ENCODE results near the gene CDH16.

CDH16 gene

DNA sequence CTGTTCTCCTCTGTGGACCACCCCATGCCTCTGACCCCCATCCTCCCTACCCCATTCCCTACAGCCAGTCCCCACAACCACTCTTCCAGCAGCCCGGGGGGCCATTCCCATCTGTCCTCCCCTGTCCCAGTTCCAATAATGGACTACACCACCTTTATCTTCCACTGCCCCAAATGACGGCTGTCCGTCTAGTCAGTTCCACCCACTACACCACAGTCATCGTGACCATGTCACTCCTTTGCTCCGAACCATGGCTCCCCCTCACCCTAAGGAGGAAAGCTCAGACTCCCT is 23.1 kb downstream of the CDH16 start:
- no peak for DNase-seq

DNA sequence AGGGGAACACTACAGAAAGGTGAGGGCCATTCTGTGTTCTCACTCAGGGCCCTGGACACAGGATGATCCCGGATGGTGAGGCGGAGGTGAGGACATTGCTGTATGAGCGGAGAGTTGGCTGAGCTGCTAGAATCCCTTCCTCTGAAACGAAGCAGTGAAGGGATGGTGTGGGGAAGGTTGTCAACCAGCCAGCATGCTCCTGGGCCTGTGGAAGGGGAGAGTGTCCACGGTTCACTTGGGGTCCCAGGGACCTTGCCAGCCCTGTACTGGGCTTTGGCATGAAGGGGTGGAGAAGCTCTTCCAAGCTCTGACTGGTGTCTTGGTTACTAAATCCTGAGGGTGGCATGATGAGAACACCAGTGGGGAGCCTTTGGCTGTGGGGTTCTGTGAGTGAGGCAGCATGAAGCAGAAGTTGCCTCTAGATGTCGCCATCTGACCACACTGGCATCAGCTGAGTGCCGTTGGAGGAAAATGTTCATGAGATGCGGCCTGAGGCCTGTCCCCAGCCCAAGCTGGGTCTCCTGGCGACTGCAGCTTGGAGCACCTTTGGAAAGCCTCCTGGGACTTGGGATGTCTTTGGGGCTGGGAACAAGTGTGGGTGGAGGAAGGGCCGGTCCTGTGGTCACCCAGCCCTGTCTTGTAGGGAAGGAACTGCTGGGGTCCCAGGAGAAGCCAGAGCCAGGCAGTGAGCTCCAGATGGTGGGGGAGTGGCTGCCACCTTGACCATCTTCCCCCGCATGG is 23.6 kb downstream of the CDH16 start:
- peak; percentile 26 for DNase-seq

DNA sequence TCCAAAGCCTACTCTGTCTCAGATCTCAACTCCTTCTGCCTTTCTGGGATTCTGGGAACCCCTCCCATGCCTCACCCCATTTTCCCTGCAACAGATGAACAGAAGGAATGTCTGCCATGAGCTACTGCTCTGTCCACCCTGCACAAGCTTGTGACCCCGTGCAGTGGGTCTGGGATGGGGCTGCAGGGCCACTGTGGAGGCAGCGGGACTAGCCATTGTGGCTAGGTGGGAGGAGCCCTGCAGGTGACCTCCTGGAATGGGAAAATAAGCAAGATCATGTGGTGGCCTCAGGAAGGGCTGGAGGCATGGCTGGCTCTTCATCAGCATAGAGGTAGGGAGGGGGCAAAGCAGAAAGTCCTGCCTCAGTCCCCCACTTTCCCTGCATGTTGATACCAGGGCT is 24.6 kb downstream of the CDH16 start:
- no peak for DNase-seq

DNA sequence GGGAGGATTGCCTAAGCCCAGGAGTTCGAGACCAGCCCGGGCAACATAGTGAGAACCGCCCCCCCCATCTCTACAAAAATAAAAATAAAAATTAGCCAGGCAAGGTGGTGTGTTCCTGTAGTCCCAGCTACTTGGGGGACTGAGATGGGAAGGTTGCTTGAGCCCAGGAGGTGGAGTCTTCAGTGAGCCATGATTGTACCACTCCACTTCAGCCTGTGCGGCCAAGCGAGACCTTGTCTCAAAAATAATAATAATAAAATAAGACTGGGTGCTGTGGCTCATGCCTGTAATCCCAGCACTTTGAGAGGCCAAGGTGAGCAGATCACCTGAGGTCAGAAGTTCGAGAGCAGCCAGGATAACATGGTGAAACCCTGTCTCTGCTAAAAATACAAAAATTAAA is 26.9 kb downstream of the CDH16 start:
- no peak for DNase-seq

DNA sequence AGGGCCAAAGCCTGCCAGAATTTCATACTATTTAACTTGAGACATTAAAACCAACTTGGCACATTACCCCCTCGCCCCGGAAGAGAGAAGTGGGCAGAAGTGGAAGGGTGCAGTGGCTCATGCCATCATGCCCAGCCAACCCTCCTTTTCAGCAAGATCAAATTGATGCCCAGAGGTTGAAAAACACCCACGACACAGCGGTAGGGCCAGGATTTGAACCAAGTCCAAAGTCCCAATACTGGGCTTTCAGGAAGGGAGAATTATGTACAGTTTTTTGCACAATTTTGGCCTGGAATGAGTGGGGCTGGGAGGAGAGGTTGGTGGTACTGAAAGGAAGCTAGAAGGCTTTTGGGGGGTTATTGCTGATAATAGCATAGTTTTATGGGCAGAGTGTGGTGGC is 27.3 kb downstream of the CDH16 start:
- no peak for DNase-seq

DNA sequence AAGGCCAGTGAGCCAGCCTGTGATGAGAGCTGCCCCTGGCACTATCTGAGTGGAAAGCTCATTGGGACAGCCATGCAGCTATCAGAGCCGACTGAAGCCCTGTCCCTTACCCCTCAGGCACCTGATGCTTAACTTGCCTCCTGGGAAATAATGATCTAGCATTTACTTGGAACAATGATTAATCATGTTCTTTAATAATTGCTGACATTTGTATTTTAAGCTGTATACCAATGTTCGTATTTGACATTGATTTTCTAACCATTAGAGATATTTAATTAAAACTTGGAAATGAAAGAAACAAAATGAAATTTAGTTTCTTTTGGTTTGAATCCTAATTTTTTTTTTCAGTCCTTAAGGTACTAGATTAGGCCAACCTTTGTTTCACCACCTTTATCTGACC is 27.9 kb downstream of the CDH16 start:
- DNase-seq = no peak

DNA sequence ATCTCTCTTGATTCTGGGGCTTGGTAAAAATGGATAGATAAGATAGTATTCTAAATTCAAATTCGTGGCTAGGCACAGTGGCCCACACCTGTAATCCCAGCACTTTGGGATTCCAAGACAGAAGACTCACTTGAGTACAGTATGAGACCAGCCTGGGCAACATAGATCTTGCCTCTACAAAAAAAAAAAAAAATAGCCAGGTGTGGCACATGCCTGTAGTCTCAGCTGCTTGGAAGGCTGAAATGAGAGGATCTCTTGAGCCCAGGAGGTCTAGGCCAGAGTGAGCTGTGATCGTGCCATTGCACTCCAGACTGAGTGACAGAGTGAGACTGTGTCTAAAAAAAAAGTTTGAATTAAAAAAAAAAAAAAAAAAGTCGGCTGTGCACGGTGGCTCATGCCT is 29.1 kb downstream of the CDH16 start:
- DNase-seq = no peak

DNA sequence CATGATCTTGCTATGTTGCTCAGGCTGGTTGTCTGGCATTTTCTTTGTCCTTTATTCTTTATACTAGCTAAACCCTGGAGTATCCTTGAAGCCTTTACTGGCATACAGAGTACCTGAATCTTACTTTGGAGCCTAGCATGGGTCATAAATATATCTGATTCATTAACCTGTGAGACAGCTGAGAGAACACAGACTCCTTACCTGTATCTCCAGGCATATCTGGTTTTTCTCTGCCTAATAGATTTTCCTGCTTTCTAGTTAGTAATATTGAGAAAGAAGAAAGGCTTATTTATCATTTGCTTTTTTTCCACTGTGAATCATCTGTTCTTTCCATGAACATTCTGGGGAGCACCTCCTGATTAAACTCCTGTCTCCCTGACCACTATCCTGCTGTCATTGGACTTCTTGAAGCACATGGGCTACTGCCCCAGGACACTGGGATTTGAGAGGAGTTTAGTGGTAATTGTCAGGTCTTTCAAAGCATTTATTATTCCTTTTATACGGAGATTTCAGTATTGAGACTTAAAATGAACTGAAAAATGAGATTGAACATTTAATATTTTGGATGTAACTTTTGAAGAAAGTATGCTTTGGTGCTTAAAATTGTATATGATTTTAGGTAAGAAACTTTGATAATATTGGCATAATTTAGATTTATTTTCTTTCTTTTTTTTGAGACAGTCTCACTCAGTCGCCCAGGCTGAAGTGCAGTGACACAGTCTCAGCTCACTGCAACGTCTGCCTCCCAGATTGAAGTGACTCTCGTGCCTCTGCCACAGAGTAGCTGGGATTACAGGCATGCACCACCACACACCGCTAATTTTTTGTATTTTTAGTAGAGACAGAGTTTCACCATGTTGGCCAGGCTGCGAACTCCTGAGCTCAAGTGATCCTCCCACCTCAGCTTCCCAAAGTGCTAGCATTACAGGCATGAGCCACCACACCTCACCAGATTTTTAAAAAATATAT is 29.8 kb downstream of the CDH16 start:
- DNase-seq = no peak

DNA sequence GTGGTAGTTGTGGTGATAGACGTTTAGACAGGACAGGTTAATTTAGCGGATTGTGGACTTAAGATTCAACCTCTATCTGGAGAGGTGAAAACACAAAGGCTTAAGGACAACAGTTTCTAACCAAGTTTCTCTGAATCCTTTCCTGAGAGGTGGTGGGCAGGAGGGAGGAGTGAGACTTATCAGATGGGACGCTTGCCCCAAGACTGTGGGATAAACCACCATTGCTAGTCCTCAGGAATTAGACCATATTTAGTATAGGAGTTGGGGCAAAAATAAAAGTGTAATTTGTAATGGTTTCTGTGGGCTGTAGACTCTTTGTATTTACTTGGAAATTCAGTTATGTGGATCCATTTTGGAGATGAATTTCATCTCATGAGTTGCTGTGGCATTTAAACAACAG is 31.8 kb downstream of the CDH16 start:
- DNase-seq = no peak

DNA sequence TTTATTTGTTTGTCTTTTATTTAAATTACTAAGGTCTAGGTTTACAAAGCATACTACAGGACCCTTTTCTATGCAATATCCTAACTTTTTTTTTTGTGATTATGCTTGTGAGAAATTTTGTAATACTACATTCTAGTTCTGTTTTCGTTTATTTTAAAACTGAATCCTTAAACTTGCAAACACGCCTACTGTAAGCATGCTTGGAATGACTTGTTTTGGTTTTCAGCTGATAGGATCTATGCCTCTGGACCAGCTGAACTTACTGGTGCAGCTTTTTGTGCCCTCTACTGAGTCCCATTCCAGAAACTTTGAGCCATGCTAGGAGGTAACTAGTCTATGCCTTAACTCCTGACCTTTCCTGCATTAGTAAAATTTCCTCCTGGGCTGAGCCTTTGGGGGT is 32.4 kb downstream of the CDH16 start:
- no peak for DNase-seq

DNA sequence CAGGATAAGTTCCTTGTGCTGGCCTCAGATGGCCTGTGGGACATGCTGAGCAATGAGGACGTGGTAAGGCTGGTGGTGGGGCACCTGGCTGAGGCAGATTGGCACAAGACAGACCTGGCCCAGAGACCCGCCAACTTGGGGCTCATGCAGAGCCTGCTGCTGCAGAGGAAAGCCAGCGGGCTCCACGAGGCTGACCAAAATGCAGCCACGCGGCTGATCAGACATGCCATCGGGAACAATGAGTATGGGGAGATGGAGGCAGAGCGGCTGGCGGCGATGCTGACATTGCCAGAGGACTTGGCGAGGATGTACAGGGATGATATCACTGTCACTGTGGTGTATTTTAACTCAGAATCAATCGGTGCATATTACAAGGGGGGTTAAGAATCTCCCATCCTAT is 33.2 kb downstream of the CDH16 start:
- DNase-seq = no peak

DNA sequence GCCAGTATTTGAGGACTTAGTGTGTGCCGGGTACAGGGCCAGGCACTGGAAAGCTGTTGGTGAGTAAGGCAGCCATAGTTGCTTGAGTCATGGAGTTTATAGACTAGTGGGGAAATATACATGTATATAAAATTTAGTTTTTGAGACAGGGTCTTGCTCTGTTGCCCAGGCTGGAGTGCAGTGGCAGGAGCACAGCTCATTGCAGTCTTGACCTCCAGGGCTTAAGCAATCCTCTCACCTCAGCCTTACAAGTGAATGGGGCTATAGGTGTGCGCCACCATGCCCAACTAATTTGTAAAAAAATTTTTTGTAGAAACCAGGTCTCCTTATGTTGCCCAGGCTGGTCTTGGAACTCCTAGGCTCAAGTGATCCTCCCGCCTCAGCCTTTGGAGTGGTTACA is 36.0 kb downstream of the CDH16 start:
- no peak for DNase-seq

DNA sequence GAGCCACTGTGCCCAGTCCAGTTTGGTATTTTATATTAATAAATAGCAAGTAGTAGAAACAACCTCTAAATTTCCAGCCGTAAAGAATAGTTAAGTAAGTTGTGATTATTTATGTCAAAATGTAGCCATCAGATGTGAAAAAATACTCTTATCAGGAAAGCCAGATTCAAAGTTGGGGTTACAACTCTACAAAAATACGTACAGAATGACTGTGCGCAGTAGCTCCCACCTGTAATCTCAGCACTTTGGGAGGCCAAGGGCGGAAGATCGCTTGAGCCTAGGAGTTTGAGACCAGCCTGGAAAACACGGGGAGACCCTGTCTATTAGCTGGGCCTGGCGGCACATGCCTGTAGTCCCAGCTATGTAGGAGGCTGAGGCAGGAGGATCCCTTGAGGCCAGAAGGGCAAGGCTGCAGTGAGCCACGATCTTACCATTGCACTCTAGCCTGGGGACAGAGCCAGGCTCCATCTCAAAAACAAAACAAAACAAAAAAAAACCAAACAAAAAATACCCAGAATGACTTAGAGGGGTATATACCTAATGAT is 36.6 kb downstream of the CDH16 start:
- no peak for DNase-seq

DNA sequence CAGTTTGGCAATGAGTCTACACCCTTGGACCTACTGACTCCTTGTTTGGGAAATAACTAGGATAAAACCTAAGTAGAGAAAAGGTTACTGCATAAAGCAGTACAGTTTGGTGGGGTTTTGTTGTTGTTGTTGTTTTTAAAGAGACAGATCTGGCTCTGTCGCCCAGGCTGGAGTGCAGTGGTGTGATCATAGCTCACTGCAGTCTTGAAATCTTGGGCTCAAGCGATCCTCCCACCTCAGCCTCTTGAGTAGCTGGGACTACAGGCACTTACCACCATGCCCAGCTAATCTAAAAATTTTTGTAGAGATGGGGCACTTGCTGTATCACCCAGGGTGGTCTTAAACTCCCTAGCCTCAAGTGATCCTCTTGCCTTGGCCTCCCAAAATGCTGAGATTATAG is 37.1 kb downstream of the CDH16 start:
- DNase-seq = no peak

DNA sequence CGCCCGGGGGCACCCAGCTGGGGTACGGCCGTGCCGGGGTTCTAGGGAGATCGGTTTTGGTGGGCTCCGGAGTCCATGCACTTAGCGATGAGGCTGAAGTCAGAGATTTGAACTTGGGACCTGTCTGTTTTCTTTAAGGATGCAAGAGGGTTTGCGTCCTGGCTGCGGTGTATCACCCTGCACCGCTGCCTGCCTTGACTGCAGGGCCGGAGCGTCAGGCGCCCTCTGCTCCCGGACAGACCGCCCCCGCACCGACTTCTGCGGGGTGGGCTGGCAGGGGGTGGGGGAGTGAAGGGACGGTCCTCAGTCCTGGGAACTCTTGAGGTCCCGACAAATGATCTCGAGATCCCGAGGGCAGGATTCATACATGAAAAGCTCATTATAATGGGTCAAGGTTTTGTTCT is 37.7 kb downstream of the CDH16 start:
- DNase-seq = no peak

DNA sequence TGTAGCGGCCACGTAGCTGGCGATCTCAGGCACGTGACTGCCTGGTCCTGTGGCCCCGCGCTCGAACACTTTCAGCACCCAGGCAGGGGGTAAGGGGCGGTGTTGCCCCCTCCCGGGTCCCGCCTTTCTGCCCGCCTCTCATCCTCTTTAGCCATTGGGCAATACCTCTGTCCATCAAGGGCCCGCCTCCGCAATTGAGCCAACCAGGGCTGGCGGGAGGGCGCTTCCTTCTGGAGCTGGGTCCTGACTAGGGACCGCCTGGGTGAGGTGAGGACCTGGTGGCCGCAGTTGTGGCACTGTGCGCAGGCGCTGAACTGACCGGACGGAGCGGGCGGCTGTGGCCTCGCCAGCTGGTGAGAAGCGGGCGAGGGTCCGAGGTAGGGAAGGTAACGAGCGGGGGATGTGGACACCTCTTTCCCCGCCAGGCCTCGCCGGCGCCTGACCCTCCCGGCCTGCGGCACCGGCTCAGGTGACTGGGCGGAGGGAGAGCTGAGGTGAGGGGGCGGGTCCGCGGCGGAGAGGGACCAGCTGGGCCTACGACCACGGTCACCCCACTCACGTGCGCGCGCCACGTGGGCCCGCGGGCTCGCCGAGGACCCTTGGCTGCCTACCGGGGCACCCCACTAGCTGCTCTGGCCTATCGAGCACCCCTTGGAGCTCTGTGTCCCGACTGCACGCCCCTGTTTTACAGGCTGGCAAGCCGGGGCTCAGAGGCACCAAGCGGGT is 38.2 kb downstream of the CDH16 start, which contains the start of gene PDP2:
Gene PDP2, plus strand, starts transcription at position 228 of the 726 bp plus-strand sequence. CDS start 3,770 bp downstream, outside the sequence.
- DNase-seq = peak; percentile 88

DNA sequence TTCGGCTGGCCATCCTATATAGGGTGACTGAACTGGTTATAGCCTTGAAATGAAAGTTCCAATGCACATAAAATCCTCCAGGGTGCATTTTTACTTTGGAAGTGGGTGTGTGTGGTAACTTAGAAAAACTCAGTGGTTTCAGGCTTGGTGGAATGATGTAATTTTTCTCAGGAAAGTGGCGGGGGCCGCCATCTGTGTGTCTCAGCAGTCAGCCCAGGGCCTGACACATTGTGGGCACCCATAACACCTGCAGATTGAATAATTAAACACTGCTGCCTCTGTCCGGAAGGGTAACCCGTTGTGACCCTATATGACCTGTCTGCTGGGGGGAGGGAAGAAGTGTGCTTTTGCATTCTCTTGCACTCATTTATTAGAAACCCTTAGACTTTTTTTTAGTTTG is 40.6 kb downstream of the CDH16 start:
- DNase-seq = no peak

DNA sequence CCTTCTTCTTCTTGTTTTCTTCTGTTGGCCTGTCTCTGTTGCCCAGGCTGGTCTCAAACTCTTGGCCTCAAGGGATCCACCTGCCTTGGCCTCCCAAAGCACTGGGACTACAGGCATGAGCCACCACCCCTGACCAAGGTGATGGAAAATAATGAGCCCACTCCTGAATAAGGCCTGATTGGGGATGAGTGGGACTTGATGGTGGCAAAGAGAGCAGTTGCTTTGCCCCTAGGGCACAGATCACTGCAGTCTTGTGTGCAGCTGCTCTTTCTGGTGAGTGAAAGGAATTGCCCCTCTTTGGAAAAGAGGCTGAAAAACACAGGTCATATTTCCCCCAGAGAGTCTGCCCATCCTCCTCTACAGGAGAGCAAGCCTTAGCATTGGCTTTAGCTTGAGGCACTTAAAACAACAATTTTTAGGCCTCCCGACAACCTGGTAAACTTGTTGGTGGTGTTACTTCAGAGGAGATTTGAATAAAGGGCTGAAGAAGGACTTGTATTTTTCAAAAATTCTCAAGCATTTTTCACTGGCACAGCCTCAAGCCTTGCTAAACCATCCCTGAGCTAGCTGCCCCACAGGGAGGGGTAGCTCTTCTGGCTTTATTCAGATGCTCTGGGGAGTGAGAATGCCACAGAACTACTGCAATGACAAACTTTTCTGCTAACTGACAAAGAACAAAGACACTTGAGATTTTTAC is 44.5 kb downstream of the CDH16 start:
- DNase-seq = no peak

DNA sequence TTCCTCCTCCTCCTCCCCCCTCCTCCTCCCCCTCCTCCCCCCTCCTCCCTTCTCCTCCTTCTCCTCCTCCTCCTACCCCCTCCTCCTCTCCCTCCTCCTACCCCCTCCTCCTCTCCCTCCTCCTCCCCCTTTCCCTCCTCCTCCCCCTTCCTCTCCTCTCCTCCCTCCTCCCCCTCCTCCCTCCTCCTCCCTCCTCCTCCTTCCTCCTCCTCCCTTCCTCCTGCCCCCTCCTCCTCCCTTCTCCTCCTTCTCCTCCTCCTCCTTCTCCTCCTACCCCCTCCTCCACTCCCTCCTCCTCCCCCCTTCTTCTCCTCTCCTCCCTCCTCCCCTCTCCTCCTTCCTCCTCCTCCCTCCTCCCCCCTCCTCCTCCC is 45.0 kb downstream of the CDH16 start:
- DNase-seq = no peak

DNA sequence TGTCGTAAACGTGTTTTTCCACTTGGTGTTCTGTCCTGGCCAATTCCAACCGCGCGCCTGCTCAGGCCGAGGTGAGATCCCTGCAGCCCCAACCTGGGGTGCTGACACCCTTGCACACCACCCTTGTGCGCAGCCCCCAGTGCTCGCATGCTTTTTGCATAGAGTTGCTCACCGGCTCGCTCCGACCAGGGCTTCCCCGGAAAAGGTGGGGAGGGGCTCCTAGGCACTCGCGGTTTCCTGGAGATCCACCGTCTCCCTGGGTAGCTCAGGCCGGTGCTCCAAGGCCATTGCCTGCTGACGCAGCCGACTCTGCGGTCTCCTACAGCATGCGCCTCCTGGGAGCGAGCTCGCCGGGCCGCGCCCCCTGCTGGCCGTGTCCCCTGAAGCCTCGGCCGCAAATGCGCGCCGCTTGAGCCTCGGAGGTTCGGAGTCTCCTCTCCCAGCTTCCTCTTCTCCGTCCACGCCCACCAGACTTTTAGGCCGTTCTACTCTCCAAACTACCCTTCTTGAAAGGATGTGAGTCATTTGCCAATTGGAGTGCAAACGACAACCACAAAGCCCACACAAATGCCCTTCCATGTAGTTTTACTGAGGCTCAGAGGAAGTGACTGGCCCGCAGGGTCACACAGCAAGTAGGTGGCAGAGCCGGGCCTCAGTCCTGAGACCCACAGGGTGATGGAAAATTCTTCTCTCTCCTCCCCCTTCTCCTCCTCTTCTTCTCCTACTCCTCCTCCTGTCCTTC is 45.6 kb downstream of the CDH16 start:
- peak; percentile 43 for DNase-seq

DNA sequence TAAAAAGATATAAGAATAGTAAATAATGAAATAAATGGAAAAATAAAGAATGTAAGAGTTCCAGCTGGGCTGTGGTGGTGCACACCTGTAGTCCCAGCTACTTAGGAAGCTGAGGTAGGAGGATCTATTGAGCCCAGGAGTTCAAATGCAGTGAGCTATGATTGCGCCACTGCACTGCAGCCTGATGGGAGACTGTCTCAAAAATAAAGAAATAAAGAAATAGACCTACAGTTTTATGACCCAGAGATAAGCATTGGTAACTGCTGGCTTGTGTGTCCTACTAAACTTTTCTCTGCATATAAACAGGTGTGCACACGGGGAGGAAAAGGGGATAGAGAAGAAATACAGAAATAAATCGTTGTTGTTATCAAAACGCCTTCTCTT is 46.1 kb downstream of the CDH16 start:
- DNase-seq = no peak

DNA sequence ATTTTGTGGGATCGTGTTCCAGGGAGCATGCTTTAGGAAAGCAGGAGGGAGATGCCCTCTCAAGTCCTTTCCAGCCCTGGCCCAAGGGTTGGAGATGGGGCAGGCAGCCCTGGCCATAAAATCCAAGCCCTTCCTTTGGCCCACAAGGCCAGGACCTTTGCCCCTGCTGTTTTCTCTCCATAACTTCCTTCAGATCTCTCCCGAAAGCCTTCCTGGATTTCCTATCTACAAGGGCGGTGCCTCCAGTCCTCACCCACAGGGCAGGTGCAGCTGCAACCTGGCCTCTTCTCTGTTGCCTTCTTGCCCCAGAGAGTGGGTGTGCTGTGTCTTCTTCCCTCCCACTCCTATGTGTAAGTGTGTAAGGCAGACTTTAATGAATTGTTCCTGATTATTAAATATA is 46.8 kb downstream of the CDH16 start:
- DNase-seq = no peak

All from NCI-H2107 (cell line).